Stimulated activated naive CD8-positive, alpha-beta T cell treated with anti-CD3 and anti-CD28 coated beads, Interleukin-15, Interleukin-2, amounts not matched to agents 100 ng/mL and 50 ng/mL, for 24 hours (primary cell): Measurements from ENCODE around the gene WDR37.
"Not testable (repeated sequence)": the region's sequence is repeated elsewhere in the genome, so short reads cannot be mapped to it uniquely, and the experiment has no call there.

Experiments
- H3K27ac Mint-ChIP-seq: one replicate; pipeline ENCODE4 v1.8.0; 2021; ENCODE audit warnings: mild to moderate bottlenecking, mixed read lengths
- H3K27me3 Mint-ChIP-seq: one replicate; pipeline ENCODE4 v1.8.0; 2021; ENCODE audit warnings: mixed read lengths
- H3K36me3 Mint-ChIP-seq: one replicate; pipeline ENCODE4 v1.8.0; 2021; ENCODE audit warnings: low read depth, mixed read lengths
- H3K4me1 Mint-ChIP-seq: one replicate; pipeline ENCODE4 v1.8.0; 2021; ENCODE audit warnings: low read depth, mixed read lengths
- H3K4me3 Mint-ChIP-seq: one replicate; pipeline ENCODE4 v1.8.0; 2021; ENCODE audit warnings: mild to moderate bottlenecking, mixed read lengths
- H3K9me3 Mint-ChIP-seq: one replicate; pipeline ENCODE4 v1.8.0; 2021; ENCODE audit warnings: mixed read lengths

The WDR37 gene

DNA sequence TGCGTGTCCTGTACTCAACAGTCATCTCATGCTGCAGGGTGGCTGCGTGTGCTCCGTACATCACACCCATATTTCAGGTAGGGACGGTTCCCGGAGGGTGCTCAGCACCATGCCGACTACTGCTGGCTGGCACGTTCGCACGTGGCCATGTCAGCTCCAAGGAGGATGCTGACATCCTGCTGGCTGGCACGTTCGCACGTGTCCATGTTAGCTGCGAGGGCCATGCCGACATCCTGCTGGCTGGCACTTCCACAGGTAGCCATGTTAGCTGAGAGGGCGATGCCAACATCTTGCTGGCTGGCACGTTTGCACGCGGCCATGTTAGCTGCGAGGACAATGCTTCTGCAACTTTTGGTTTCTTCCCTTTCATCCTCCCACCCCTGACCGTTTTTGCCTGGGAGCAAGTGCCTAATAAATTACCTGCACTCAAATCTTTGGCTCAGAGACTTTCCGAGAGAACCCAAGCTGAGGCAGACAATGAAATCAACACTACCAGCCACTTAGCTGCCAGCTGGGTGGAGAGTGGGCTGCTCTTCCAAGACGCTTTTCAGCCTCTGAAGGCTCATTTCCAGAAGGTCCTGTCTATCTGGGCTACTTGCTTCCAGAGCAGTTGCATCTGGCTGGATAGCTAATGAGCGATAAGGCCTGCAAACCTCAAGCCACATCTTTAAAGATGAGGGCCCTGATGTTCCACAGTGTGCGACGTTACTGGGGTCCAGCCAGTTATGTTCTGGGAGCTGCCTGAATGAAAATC, 104.6 kb downstream of the WDR37 start:
- H3K4me3 Mint-ChIP-seq, result no peak overlapping the region
- H3K4me1 Mint-ChIP-seq, result no peaks in the 10 kb centered on the region
- H3K27ac Mint-ChIP-seq, result no peak overlapping the region
- H3K9me3 Mint-ChIP-seq, result no peaks in the 10 kb centered on the region
- H3K27me3 Mint-ChIP-seq, result no peaks in the 10 kb centered on the region
- H3K36me3 Mint-ChIP-seq, result no peaks in the 10 kb centered on the region

DNA sequence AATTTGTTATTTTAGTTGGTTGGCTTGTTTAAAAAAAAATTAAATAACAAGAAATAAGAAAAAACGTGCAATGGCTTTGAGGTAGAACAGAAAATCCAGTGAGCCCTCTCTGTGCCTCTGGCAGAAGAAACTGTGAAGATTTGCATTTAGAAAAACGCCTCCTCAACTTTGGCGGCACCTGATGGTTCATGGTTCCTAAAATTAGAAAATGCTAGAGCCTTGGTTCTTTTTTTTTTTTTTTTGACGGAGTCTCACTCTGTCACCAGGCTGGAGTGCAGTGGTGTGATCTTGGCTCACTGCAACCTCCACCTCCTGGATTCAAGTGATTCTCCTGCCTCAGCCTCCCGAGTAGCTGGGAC, 105.1 kb downstream of the WDR37 start:
- not testable (repeated sequence) for H3K36me3 Mint-ChIP-seq, H3K27me3 Mint-ChIP-seq, H3K9me3 Mint-ChIP-seq, H3K4me1 Mint-ChIP-seq, H3K27ac Mint-ChIP-seq, H3K4me3 Mint-ChIP-seq

DNA sequence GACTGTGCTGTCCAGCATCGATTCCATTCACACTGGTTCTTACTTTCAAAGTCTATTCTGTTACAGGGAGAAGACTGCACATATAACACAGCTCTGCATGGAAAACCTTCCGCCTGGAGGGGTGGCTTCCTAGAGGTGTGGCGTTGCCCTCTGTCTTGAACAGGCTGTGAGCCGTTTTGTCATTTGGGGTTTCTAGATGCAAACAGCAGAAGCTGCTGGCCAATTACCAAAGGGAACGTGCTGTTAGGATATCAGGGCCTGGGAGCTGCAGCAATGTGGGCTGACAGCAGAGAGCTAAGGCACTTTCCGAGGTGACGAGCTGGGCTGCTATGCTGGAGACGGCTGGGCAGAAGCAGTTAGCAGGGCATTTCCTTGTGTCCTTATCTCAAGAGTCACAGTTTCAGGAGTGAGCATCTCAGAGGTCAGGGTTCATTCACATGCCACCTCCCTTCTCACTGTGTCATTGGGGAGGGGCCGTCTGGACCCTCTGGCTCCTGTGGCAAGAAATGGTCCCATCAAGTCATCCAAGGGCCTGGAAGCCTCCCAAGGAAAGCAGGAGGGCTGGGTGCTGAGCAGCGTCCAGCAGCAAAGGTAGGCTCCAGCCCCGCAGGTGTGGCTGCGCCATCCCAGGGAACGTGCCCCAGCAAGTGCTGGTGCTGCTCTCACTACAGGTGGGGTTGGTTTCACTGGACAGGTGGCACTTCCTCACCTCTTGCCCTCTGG, 106.5 kb downstream of the WDR37 start:
- H3K27ac Mint-ChIP-seq, result no peak overlapping the region
- no peaks in the 10 kb centered on the region for H3K9me3 Mint-ChIP-seq

DNA sequence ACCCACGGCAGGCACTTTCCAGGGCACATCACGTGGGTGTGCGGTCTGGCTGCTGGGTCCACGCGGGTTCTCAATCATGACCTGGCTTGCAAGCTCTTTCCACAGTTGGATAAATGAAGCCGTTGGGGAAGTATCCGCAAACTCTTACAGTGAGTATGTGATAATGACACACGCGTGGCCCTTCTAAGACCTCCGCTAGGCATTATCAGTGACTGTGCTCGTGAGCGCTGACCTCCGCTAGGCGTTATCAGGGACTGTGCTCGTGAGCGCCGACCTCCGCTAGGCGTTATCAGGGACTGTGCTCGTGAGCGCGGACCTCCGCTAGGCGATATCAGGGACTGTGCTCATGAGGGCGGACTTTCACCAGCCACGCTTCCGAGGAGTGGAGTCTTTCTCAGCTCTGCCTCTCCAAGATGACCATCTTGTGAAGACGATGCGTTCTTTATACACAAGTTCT, 107.0 kb downstream of the WDR37 start:
- H3K4me3 Mint-ChIP-seq, result no peak overlapping the region
- no peak overlapping the region for H3K27ac Mint-ChIP-seq
- no peaks in the 10 kb centered on the region for H3K27me3 Mint-ChIP-seq
- H3K9me3 Mint-ChIP-seq, result no peaks in the 10 kb centered on the region
- H3K36me3 Mint-ChIP-seq, result no peaks in the 10 kb centered on the region
- no peaks in the 10 kb centered on the region for H3K4me1 Mint-ChIP-seq

More for the DNA sequence above, 106.5 kb downstream of the WDR37 start:
- Mint-ChIP-seq H3K36me3 (no peaks in the 10 kb centered on the region), H3K27me3 (no peaks in the 10 kb centered on the region), H3K4me1 (no peaks in the 10 kb centered on the region), H3K4me3 (no peak overlapping the region)

DNA sequence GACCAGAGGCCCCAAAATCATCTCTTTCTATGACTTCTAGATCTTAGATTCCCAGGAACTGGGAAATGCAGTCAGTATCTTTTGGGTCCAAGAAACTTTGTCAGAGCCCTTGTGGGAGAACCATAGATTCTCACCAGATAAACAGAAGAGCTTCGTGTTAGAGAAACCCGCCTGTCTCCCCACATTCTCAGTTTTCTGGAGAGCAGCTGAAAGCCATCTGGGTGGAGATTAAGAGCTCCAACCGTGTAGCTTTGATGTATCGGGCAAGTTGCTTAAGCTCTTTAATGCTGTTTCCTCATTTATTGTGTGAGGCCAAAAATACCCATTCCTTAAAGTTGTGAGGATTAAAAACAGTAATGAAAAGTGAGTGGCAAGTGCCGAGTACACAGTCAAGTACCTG, 107.6 kb downstream of the WDR37 start:
- no peak overlapping the region for H3K4me3 Mint-ChIP-seq
- no peaks in the 10 kb centered on the region for H3K4me1 Mint-ChIP-seq
- H3K9me3 Mint-ChIP-seq, result no peaks in the 10 kb centered on the region
- no peak overlapping the region for H3K27ac Mint-ChIP-seq
- no peaks in the 10 kb centered on the region for H3K27me3 Mint-ChIP-seq
- no peaks in the 10 kb centered on the region for H3K36me3 Mint-ChIP-seq

DNA sequence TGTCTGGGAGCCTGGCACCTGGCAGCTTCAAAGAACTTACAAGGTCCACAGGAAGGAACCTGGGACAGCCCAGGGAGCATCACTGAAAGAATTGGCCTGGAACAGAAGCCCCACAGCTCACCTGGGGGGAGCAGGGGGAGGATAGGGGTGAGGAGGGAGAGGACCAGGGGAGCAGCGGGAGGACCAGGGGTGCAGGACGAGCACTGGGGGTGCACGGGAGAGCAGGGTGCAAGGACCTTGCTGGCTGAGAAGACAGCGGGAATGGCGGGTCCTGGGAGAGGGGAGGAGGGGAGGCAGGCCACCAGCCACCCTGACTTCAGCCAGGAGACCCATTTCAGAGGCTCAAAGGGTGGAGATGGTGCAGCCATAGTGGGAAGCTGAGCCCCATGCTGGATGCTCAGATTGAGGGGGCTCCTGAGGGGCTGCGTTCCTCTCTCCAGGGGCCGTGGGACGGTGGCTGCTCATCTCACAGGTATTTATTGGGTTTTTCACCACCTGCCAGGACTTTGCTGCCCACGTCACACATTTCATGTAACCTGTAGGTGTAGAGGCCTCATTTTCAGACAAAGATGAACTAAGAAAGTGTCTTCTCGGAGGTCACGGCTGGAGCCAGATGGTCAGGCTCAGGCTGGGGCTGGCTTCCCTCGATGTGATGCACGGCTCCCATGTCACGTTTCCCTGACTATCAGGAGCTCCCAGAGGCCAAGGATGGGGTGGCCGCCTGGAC, 110.1 kb downstream of the WDR37 start:
- no peaks in the 10 kb centered on the region for H3K36me3 Mint-ChIP-seq
- H3K4me1 Mint-ChIP-seq, result no peaks in the 10 kb centered on the region
- no peak overlapping the region for H3K4me3 Mint-ChIP-seq
- H3K9me3 Mint-ChIP-seq, result no peaks in the 10 kb centered on the region
- no peak overlapping the region for H3K27ac Mint-ChIP-seq
- no peaks in the 10 kb centered on the region for H3K27me3 Mint-ChIP-seq

DNA sequence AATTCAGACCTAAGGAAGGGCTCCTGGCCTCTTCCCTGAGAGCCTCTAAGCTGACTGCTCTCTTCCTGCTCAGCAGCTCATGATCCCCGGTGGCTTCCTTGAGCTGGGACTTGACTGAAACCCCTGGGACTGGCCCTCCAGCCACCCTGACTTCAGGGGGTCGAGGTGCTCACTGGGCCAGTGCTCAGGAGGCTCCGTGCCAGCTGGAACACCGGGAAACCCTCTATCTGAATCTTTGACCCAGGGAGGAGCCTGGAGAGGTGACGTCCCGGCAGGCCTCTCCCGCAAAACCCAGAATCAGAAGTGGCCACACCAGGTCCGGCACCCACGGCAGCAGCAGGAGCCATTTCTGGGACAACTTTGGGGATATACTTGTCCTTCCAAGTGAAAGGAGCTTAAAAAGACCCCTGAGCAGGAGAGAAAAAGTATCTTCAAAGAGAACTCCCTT, 110.7 kb downstream of the WDR37 start:
- Mint-ChIP-seq H3K27ac (no peak overlapping the region), H3K9me3 (no peaks in the 10 kb centered on the region), H3K4me3 (no peak overlapping the region), H3K4me1 (no peaks in the 10 kb centered on the region), H3K27me3 (no peaks in the 10 kb centered on the region), H3K36me3 (no peaks in the 10 kb centered on the region)

DNA sequence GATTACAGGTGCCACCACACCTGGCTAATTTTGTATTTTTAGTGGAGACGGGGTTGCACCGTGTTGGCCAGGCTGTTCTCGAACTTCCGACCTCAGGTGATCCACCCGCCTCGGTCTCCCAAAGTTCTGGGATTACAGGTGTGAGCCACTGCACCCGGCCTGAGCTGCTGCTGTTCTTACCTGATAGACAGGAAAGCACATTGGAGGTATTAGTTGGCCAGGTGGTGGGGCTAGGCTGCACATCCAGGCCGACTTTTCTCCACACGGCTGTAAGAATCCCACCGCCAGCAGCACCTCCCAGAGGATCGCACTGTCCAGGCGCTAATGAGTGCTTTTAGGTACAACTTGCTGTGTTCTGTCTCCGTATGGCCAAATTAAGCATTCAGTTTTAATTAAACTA, 112.6 kb downstream of the WDR37 start:
- H3K27ac Mint-ChIP-seq, result no peak overlapping the region
- no peaks in the 10 kb centered on the region for H3K4me1 Mint-ChIP-seq
- no peak overlapping the region for H3K4me3 Mint-ChIP-seq
- H3K9me3 Mint-ChIP-seq, result no peaks in the 10 kb centered on the region
- H3K27me3 Mint-ChIP-seq, result no peaks in the 10 kb centered on the region
- H3K36me3 Mint-ChIP-seq, result no peaks in the 10 kb centered on the region

DNA sequence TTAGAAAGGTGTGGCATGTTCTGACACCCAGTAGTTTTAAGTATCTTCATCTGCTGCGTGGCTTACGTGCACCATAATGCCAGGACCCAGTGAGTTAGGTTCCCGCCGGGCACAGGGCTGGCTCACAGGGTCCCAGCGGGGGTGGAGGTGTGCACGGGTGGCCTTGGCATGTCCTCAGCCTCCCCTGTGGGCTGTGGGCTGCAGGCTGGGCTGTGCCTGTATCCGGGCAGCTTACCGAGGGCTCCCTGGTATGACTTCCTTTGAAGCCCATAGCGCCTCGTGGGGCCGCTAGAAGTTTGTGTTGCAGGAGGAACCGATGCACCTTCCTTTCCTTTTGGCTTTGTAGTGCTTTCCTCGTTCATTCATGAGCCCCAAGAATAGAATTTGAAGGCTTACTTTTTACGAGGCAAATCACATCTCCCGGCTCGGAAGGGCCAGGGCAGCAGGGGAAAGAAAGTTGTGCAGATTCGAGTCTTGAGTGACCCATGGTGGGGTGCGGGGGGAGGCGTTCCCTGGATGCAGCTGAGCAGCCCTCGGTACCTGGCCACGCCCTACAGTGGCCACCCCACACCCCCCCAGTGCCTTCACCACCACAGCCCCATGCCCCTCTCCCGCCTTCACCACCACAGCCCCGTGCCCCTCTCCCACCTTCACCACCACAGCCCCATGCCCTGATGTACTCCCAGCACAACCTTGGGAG, 113.2 kb downstream of the WDR37 start:
- Mint-ChIP-seq H3K4me3 (no peak overlapping the region), H3K36me3 (no peaks in the 10 kb centered on the region), H3K9me3 (no peaks in the 10 kb centered on the region), H3K4me1 (no peaks in the 10 kb centered on the region), H3K27ac (no peak overlapping the region), H3K27me3 (no peaks in the 10 kb centered on the region)

DNA sequence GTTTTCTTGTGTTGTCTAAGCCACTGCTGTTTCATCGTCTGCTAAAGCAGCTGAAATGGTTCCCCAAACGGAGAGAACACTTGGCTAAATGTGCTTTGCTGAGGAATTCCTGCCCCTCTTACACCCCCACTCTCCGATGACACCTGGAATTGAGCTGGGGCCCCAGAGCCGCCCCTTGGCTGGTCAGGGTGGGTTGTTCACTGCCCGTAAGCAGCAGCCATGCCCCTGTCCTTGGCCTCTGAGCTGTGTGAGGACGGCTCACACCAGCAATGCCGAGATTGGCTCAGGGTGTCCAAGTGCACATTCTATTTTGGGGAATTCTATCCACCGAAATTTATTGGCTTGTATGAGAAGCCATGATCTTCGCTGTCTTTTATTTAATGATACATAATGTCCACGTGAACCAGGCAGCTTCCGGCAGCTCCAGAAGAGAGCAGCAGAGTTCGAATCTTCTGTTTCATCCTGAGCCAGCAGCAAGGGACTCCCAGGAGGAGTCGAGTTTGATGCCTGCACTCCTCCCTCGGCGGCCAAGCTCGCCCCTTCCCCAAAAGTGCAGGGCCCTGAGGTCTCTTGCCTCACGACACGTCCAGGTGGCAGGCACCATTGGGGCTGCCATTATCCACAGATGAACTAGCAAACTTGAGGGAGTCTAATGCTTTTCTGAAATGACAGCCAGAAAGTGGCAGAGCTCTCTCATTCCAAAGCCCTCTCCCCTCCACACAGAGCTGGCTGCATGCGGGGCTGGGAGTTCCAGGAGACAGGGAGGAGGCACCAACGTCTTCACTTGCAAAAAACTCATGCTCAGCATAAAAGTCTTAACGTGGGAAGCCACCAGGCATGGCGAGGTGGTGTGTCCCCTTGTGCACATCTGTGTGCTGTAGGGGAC, 114.0 kb downstream of the WDR37 start:
- no peaks in the 10 kb centered on the region for H3K9me3 Mint-ChIP-seq
- no peaks in the 10 kb centered on the region for H3K4me1 Mint-ChIP-seq
- no peak overlapping the region for H3K27ac Mint-ChIP-seq
- no peaks in the 10 kb centered on the region for H3K27me3 Mint-ChIP-seq
- H3K4me3 Mint-ChIP-seq, result no peak overlapping the region
- H3K36me3 Mint-ChIP-seq, result no peaks in the 10 kb centered on the region

DNA sequence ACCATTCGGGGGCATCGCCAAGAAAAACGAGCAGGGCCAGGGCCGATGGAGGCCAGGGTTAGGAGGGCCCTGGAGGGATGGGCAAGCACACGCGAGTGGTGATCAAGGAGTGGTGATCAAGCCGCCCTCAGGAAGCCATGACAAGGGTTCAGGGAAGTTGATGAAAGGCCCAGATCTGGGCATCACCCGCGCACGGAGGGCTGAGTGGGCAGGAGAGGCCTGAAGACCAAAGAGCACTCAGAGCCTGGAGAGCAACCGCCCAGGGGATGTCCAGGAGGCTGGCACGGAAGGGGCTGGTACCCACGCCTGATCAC, 114.6 kb downstream of the WDR37 start:
- Mint-ChIP-seq H3K4me3 (no peak overlapping the region), H3K27ac (no peak overlapping the region), H3K27me3 (no peaks in the 10 kb centered on the region), H3K4me1 (no peaks in the 10 kb centered on the region), H3K9me3 (no peaks in the 10 kb centered on the region), H3K36me3 (no peaks in the 10 kb centered on the region)

DNA sequence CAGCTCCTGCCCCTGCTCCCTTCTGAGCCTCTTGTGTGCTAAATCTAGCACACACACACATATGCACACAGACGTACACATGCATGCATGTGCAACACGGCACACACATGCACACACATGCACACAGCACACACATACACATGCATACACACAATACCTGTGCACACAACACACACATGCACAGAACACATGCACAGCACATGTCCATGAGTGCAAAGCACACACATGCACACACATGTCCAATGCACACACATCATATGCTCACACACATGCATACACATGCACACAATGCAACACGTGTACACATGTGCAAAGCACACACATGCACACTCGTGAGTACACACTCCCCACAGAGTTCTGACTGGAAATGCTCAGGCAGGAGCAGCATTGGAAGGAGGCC, 115.0 kb downstream of the WDR37 start:
- Mint-ChIP-seq H3K4me1 (no peaks in the 10 kb centered on the region), H3K27ac (no peak overlapping the region), H3K9me3 (no peaks in the 10 kb centered on the region), H3K36me3 (no peaks in the 10 kb centered on the region), H3K4me3 (no peak overlapping the region), H3K27me3 (no peaks in the 10 kb centered on the region)

DNA sequence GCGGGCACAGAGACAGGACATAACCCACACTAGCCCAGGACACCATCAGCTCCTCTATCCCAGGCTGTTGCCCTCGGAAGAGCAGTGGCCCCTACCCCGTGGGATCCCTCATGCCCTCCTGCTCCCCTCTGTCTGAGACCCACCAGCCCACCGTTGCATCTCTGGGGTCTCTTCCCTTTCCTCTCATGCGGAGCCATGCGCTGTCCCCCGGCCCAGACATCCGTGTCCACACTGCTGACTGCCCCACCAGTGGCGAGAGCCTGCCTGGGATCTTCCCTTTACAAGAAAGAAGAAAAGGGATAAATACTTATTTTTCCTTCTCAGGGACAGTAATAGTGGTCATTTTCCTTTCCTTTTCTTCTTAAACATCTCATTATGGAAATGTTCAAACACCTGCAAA, 115.4 kb downstream of the WDR37 start:
- Mint-ChIP-seq H3K4me3 (no peak overlapping the region), H3K4me1 (no peaks in the 10 kb centered on the region), H3K27ac (no peak overlapping the region), H3K36me3 (no peaks in the 10 kb centered on the region), H3K27me3 (no peaks in the 10 kb centered on the region), H3K9me3 (no peaks in the 10 kb centered on the region)

DNA sequence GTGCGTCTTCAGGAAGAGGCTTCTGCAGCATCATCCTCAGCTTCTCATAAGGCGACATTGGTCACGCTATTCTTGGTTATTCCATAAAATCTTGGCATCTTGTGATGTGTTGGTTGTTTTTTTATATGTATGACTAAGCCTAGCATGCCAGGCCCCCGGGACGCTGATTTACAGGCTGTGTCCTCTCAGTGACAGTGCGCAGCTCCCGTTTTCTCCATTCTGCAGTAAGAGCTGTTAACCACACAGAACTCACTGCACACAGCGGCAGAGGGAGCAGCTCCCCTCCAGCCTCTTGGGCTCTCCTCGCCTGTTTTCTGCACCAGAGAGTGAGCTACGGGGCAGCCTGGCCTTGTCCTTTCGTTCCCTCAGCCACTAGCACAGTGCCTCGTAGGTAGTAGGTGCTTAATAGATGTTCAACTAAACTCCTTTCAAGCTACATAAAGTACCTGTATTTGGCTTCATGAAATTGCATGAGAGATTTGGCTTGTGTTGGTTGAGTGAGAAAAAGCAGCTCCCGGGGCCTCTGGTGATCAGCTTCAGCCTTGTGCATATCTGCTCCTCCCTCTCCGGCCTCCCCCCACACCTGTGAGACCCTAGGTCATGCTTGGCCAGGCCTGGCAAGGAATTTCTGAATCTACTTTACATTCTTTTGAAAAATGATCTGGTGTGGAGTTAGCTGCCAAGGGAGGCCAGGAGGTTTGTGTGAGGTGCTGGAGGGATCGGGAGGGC, 116.2 kb downstream of the WDR37 start:
- Mint-ChIP-seq H3K27me3 (no peaks in the 10 kb centered on the region), H3K36me3 (no peaks in the 10 kb centered on the region), H3K4me3 (no peak overlapping the region), H3K4me1 (no peaks in the 10 kb centered on the region), H3K9me3 (no peaks in the 10 kb centered on the region), H3K27ac (no peak overlapping the region)
